OCI-LY1 (cell line): ENCODE results near the gene AKR1C2.
"Not testable (repeated sequence)": the region's sequence is repeated elsewhere in the genome, so short reads cannot be mapped to it uniquely, and the experiment has no call there.

Experiments used
- EZH2 ChIP-seq: fragments of 200-600 bp; sonication (generic), shearing (Covaris generic); IDR thresholded peaks from 2 replicates; pipeline ENCODE4 v1.8.0; 2017; ENCODE audit warnings: borderline replicate concordance, mixed run types, mild to moderate bottlenecking, antibody characterized with exemption, low read length, moderate library complexity, mixed read lengths
- TF ChIP-seq, protein P1 (sequence below): fragments of 200-600 bp; sonication (generic), shearing (Covaris generic); IDR thresholded peaks from 2 replicates; pipeline ENCODE4 v1.5.1; 2017; ENCODE audit warnings: mild to moderate bottlenecking, antibody characterized with exemption, low read length, moderate library complexity, mixed read lengths

DNA sequence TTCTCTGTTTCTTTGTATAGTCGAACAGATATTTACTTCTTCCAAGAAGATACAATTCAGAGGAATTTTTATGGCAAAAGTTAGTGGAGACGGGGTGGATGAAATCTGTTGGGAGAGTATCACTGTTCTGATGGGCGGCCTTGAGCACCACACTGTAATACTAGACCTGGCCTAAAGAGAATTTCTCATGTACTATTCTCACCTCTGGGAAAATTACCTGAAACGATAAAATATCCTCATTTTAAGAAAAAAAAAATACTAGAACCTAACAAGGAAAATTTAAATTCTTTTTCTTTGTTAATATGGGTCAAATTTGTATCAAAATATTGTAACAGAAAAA is 39.9 kb downstream of the AKR1C2 start:
- not testable (repeated sequence) for TF ChIP-seq EZH2
- TF ChIP-seq, protein P1, sequence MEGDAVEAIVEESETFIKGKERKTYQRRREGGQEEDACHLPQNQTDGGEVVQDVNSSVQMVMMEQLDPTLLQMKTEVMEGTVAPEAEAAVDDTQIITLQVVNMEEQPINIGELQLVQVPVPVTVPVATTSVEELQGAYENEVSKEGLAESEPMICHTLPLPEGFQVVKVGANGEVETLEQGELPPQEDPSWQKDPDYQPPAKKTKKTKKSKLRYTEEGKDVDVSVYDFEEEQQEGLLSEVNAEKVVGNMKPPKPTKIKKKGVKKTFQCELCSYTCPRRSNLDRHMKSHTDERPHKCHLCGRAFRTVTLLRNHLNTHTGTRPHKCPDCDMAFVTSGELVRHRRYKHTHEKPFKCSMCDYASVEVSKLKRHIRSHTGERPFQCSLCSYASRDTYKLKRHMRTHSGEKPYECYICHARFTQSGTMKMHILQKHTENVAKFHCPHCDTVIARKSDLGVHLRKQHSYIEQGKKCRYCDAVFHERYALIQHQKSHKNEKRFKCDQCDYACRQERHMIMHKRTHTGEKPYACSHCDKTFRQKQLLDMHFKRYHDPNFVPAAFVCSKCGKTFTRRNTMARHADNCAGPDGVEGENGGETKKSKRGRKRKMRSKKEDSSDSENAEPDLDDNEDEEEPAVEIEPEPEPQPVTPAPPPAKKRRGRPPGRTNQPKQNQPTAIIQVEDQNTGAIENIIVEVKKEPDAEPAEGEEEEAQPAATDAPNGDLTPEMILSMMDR = not testable (repeated sequence)
